GM12878 (cell line): ENCODE data around the gene SEL1L2. TPM values are rescaled to one million over a fixed set of nuclear protein-coding genes. Genes with fewer than 3 reads are reported as not detected.

Experiments
- ATAC-seq: fragments of 200-7000 bp; cut with Tn5 transposase; 3 replicates; pipeline ENCODE4 v1.9.1; 2020; ENCODE audit warnings: mild to moderate bottlenecking, moderate library complexity
- BruUV-seq: library from RNA; stranded (reverse); fragments of 400-500 nt; replicated peaks from 2 replicates; lab custom pipeline; 2021; lab: Mats Ljungman, UMichigan
- CTCF ChIA-PET: fragments of 300-600 bp; sonication (Branson Sonifier 250); formaldehyde crosslinking; extraction: SDS; loops from one replicate; lab custom pipeline; 2021; ENCODE audit warnings: inconsistent platforms; lab: Yijun Ruan, JAX
- POLR2A ChIA-PET: fragments of 350-600 bp; formaldehyde crosslinking; extraction: SDS; loops from one replicate; lab custom pipeline; 2021; ENCODE audit warnings: inconsistent platforms; lab: Charles Lee
- RAD21 ChIA-PET: fragments of 300-600 bp; sonication (Branson Sonifier 250); formaldehyde crosslinking; loops from one replicate; lab custom pipeline; 2023; ENCODE audit warnings: antibody characterized with exemption; ENCODE audit not compliant: unreplicated experiment; lab: Charles Lee
- SMC1A ChIA-PET: fragments of 300-600 bp; sonication (Branson Sonifier 250); formaldehyde crosslinking; loops from one replicate; lab custom pipeline; 2023; ENCODE audit not compliant: unreplicated experiment, uncharacterized antibody; lab: Charles Lee
- DNase-seq: peaks from one replicate; pipeline ENCODE4 v3.0.0-alpha.2; 2011; ENCODE audit warnings: low read depth, low spot score
- FAIRE-seq: peaks from 3 replicates; lab custom pipeline; 2011; peaks lifted over from hg19 to GRCh38; lab: Jason Lieb, UNC
- H2AFZ ChIP-seq: 2 replicates; pipeline ENCODE4 v1.6.0; 2011; ENCODE audit warnings: low read depth, low read length, control low read depth; ENCODE audit not compliant: control insufficient read depth
- H3K27ac ChIP-seq: 2 replicates; pipeline ENCODE4 v1.5.1; 2011; ENCODE audit warnings: control low read depth; ENCODE audit not compliant: control insufficient read depth, insufficient read depth
- H3K27me3 ChIP-seq, 2 experiments: replicated peaks in 1 of 2; 2 replicates each; pipeline versions ENCODE4 v1.6.0 to v1.6.1; 2011; ENCODE audit warnings: low read length in 1 of 2; ENCODE audit not compliant: control insufficient read depth in 2 of 2, insufficient read depth in 2 of 2
- H3K36me3 ChIP-seq, 2 experiments: 2 replicates each; pipeline ENCODE4 v1.5.1; 2011; ENCODE audit warnings: low read length in 1 of 2; ENCODE audit not compliant: control insufficient read depth in 2 of 2, insufficient read depth in 2 of 2
- H3K4me1 ChIP-seq: 2 replicates; pipeline ENCODE4 v1.6.1; 2011; ENCODE audit warnings: mild to moderate bottlenecking, low read length, moderate library complexity, mixed read lengths; ENCODE audit not compliant: control insufficient read depth, insufficient read depth
- H3K4me2 ChIP-seq: 2 replicates; pipeline ENCODE4 v1.6.0; 2011; ENCODE audit warnings: control low read depth; ENCODE audit not compliant: control insufficient read depth, insufficient read depth
- H3K4me3 ChIP-seq: fragments of 200-600 bp; sonication (generic); 2 replicates; pipeline ENCODE4 v1.5.1; 2016
- H3K79me2 ChIP-seq: 2 replicates; pipeline ENCODE4 v1.6.0; 2011; ENCODE audit warnings: low read length; ENCODE audit not compliant: control insufficient read depth, insufficient read depth
- H3K9ac ChIP-seq: 2 replicates; pipeline ENCODE4 v1.8.0; 2011; ENCODE audit warnings: low read length, control low read depth, mixed read lengths; ENCODE audit not compliant: control insufficient read depth, insufficient read depth
- H3K9me3 ChIP-seq: replicated peaks from 3 replicates; pipeline ENCODE4 v1.5.1; 2011; ENCODE audit warnings: mild to moderate bottlenecking, low read length; ENCODE audit not compliant: control insufficient read depth, insufficient read depth
- H4K20me1 ChIP-seq: 2 replicates; pipeline ENCODE4 v1.6.0; 2011; ENCODE audit not compliant: control insufficient read depth, insufficient read depth
- ATF7 ChIP-seq: fragments of 450-650 bp; IDR thresholded peaks from 2 replicates; pipeline ENCODE4 v1.6.1; 2016; ENCODE audit warnings: low read depth, mild to moderate bottlenecking
- BMI1 ChIP-seq: fragments of 450-650 bp; IDR thresholded peaks from 2 replicates; pipeline ENCODE4 v1.6.1; 2016; ENCODE audit warnings: mild to moderate bottlenecking, moderate library complexity, borderline replicate concordance
- CBFB ChIP-seq: IDR thresholded peaks from 2 replicates; pipeline ENCODE4 v1.6.1; 2016; ENCODE audit warnings: antibody characterized with exemption, low read depth
- MTA3 ChIP-seq: IDR thresholded peaks from 2 replicates; pipeline ENCODE4 v1.6.1; 2012; ENCODE audit warnings: low read length, inconsistent platforms, borderline replicate concordance
- NFIC ChIP-seq: IDR thresholded peaks from 2 replicates; pipeline ENCODE4 v1.6.1; 2012; ENCODE audit warnings: low read depth, mild to moderate bottlenecking, inconsistent platforms, low read length, moderate library complexity
- NFYA ChIP-seq: IDR thresholded peaks from 2 replicates; pipeline ENCODE4 v1.6.1; 2011; ENCODE audit warnings: low read depth, mild to moderate bottlenecking, low read length, improper control_type of control experiment, borderline replicate concordance
- NFYB ChIP-seq: IDR thresholded peaks from 2 replicates; pipeline ENCODE4 v1.6.1; 2011; ENCODE audit warnings: low read depth, mild to moderate bottlenecking, low read length, improper control_type of control experiment, moderate library complexity; ENCODE audit not compliant: insufficient read depth
- NR2C2 ChIP-seq: IDR thresholded peaks from 2 replicates; pipeline ENCODE4 v1.6.1; 2011; ENCODE audit warnings: borderline replicate concordance, low read depth; ENCODE audit not compliant: control insufficient read depth, insufficient read length
- RBBP5 ChIP-seq: fragments of 200-600 bp; sonication (generic); conservative IDR thresholded peaks from 2 replicates; pipeline ENCODE4 v1.6.1; 2016
- SIN3A ChIP-seq: IDR thresholded peaks from 2 replicates; pipeline ENCODE4 v1.6.1; 2012; ENCODE audit warnings: low read depth, low read length, improper control_type of control experiment
- SPI1 ChIP-seq: IDR thresholded peaks from 2 replicates; pipeline ENCODE4 v1.6.1; 2011; ENCODE audit warnings: low read depth, mild to moderate bottlenecking, low read length, moderate library complexity, borderline replicate concordance; ENCODE audit not compliant: insufficient read depth
- ZNF217 ChIP-seq: fragments of 450-650 bp; IDR thresholded peaks from 2 replicates; pipeline ENCODE4 v1.6.1; 2017; ENCODE audit warnings: antibody characterized with exemption, mild to moderate bottlenecking
- ZNF24 ChIP-seq: fragments of 450-650 bp; IDR thresholded peaks from 2 replicates; pipeline ENCODE4 v1.6.1; 2017; ENCODE audit warnings: antibody characterized with exemption, mild to moderate bottlenecking
- WGBS: methylation state at CpG from one replicate; pipeline ENCODE4 v1.1.6; 2016; ENCODE audit warnings: low lambda C conversion rate; ENCODE audit not compliant: insufficient replicate concordance, insufficient coverage; ENCODE audit errors: missing lambda C conversion rate; 5-methylcytosine and 5-hydroxymethylcytosine counted together
- in situ Hi-C: fragments of 300-500 bp; cut with MboI; formaldehyde crosslinking; loops from 9 replicates; pipeline ENCODE4 v1.14.3; 2018; ENCODE audit warnings: mixed read lengths
- intact Hi-C: fragments of 100-400 bp; cut with micrococcal nuclease; formaldehyde crosslinking; loops from one replicate; pipeline ENCODE4 v1.14.2; 2022; ENCODE audit not compliant: unreplicated experiment
- polyA plus RNA-seq, 11 experiments: library from polyadenylated mRNA; depleted of rRNA in 4 of 11; unstranded in 6 of 11; stranded (reverse) in 5 of 11; fragments of >200 nt; fragmentation: Nextera tagmentation in 4 of 11; fragmentation: Illumina TruSeq in 1 of 11; extraction: Ambion mirVana in 4 of 11; extraction: Trizol in 1 of 11; gene quantifications; 1 replicate in 1 of 11; 2 replicates in 10 of 11; pipeline versions ENCODE4 v1.2.1 to v1.2.3, GENCODE V29; 2011 to 2016; ENCODE audit warnings: inconsistent platforms in 2 of 11, missing spikeins in 2 of 11, low read depth in 1 of 11
- total RNA-seq, 4 experiments: library from RNA; depleted of rRNA in 3 of 4; stranded (reverse); fragments of >200 nt in 3 of 4; fragmentation: Illumina TruSeq in 1 of 4; extraction: Trizol in 1 of 4; gene quantifications; 2 replicates each; pipeline versions ENCODE4 v1.2.1 to v1.2.3, GENCODE V29; 2013 to 2021
- TF ChIP-seq, protein P1 (sequence below): fragments of 450-650 bp; IDR thresholded peaks from 2 replicates; pipeline ENCODE4 v1.6.1; 2017; ENCODE audit warnings: low read depth, mild to moderate bottlenecking, moderate library complexity
- TF ChIP-seq, protein P2 (sequence below): fragments of 450-650 bp; IDR thresholded peaks from 2 replicates; pipeline ENCODE4 v1.6.1; 2017; ENCODE audit warnings: mild to moderate bottlenecking, low read depth, inconsistent platforms; ENCODE audit not compliant: poor library complexity, severe bottlenecking
- TF ChIP-seq, protein P3 (sequence below): IDR thresholded peaks from 2 replicates; pipeline ENCODE4 v1.6.1; 2012; ENCODE audit warnings: improper control_type of control experiment, low read depth, low read length; ENCODE audit not compliant: insufficient replicate concordance

Gene SEL1L2
- total and polyA plus RNA-seq, 10 of the 15 experiments (the other 5 are each of a cell fraction or from before 2014, with no cell fraction given) = not detected

DNA sequence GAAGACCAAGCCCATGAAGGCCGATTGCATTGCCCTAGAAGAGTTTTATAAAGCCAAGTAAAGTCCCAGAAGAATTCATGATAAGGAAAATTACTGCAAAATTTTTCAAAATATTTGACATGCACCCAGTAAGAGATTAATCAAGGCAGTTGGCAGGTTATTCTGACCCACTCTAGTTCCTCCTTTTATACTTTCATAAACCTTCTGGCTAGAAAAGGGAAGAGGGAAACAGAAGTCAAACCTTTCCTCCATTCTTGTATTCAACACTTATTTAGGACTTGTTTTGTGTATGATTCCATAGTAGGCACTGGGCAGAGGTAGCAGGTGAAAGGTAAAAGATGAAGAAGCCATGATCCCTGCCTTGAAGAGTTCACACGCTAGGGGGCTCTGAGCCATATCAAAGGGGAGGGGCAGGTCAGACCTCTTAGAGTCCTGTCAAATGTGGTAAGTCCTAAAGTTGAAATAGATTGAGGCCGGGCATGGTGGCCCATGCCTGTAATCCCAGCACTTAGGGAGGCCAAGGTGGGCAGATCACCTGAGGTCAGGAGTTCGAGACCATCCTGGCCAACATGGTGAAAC, 120.2 kb downstream of the SEL1L2 start:
- DNase-seq (no peak), FAIRE-seq (no peak), ATAC-seq (no peak)
- Histone ChIP-seq H3K9me3 (no peaks in the 10 kb centered on the region), H3K4me2 (no peak overlapping the region), H4K20me1 (no peaks in the 10 kb centered on the region), H3K79me2 (no peaks in the 10 kb centered on the region), H3K9ac (no peak overlapping the region), H3K27me3 (no peaks in the 10 kb centered on the region), H3K4me1 (no peaks in the 10 kb centered on the region), H3K27ac (no peak overlapping the region), H3K36me3 (no peaks in the 10 kb centered on the region), H2AFZ (no peak overlapping the region), H3K4me3 (no peak overlapping the region)
- no TSS peak for BruUV-seq
- ChIA-PET SMC1A (no interaction called here), RAD21 (no interaction called here), POLR2A (no interaction called here), CTCF (interaction anchor here (0.6 kb wide), 1 partner anchor 84 kb away, joined by 3 read pairs; no protein-coding TSS in a partner anchor)
- TF ChIP-seq ATF7 (no peak), NR2C2 (no peak), ZNF24 (no peak), RBBP5 (no peak), MTA3 (no peak), NFYB (no peak), NFYA (no peak), NFIC (no peak), SPI1 (no peak), ZNF217 (no peak), CBFB (no peak), BMI1 (no peak), SIN3A (no peak)
- TF ChIP-seq, protein P1, sequence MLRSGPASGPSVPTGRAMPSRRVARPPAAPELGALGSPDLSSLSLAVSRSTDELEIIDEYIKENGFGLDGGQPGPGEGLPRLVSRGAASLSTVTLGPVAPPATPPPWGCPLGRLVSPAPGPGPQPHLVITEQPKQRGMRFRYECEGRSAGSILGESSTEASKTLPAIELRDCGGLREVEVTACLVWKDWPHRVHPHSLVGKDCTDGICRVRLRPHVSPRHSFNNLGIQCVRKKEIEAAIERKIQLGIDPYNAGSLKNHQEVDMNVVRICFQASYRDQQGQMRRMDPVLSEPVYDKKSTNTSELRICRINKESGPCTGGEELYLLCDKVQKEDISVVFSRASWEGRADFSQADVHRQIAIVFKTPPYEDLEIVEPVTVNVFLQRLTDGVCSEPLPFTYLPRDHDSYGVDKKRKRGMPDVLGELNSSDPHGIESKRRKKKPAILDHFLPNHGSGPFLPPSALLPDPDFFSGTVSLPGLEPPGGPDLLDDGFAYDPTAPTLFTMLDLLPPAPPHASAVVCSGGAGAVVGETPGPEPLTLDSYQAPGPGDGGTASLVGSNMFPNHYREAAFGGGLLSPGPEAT = no peak
- TF ChIP-seq, protein P2, sequence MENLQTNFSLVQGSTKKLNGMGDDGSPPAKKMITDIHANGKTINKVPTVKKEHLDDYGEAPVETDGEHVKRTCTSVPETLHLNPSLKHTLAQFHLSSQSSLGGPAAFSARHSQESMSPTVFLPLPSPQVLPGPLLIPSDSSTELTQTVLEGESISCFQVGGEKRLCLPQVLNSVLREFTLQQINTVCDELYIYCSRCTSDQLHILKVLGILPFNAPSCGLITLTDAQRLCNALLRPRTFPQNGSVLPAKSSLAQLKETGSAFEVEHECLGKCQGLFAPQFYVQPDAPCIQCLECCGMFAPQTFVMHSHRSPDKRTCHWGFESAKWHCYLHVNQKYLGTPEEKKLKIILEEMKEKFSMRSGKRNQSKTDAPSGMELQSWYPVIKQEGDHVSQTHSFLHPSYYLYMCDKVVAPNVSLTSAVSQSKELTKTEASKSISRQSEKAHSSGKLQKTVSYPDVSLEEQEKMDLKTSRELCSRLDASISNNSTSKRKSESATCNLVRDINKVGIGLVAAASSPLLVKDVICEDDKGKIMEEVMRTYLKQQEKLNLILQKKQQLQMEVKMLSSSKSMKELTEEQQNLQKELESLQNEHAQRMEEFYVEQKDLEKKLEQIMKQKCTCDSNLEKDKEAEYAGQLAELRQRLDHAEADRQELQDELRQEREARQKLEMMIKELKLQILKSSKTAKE = no peak
- TF ChIP-seq, protein P3, sequence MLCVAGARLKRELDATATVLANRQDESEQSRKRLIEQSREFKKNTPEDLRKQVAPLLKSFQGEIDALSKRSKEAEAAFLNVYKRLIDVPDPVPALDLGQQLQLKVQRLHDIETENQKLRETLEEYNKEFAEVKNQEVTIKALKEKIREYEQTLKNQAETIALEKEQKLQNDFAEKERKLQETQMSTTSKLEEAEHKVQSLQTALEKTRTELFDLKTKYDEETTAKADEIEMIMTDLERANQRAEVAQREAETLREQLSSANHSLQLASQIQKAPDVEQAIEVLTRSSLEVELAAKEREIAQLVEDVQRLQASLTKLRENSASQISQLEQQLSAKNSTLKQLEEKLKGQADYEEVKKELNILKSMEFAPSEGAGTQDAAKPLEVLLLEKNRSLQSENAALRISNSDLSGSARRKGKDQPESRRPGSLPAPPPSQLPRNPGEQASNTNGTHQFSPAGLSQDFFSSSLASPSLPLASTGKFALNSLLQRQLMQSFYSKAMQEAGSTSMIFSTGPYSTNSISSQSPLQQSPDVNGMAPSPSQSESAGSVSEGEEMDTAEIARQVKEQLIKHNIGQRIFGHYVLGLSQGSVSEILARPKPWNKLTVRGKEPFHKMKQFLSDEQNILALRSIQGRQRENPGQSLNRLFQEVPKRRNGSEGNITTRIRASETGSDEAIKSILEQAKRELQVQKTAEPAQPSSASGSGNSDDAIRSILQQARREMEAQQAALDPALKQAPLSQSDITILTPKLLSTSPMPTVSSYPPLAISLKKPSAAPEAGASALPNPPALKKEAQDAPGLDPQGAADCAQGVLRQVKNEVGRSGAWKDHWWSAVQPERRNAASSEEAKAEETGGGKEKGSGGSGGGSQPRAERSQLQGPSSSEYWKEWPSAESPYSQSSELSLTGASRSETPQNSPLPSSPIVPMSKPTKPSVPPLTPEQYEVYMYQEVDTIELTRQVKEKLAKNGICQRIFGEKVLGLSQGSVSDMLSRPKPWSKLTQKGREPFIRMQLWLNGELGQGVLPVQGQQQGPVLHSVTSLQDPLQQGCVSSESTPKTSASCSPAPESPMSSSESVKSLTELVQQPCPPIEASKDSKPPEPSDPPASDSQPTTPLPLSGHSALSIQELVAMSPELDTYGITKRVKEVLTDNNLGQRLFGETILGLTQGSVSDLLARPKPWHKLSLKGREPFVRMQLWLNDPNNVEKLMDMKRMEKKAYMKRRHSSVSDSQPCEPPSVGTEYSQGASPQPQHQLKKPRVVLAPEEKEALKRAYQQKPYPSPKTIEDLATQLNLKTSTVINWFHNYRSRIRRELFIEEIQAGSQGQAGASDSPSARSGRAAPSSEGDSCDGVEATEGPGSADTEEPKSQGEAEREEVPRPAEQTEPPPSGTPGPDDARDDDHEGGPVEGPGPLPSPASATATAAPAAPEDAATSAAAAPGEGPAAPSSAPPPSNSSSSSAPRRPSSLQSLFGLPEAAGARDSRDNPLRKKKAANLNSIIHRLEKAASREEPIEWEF = no peak
- intact Hi-C loops (no loop called here), in situ Hi-C loops (no loop called here)
- 16% methylated on average over 4 of the region's 4 CpGs for WGBS
